HCT116 (cell line): ENCODE results near the gene CELF1.

ENCODE experiments used
- CEBPB ChIP-seq: IDR thresholded peaks from 2 replicates; pipeline ENCODE4 v1.6.1; 2012; ENCODE audit warnings: low read depth
- EZH2 ChIP-seq: fragments of 200-600 bp; sonication (generic); IDR thresholded peaks from 2 replicates; pipeline ENCODE4 v1.6.1; 2017; ENCODE audit warnings: antibody characterized with exemption, mixed run types
- RAD21 ChIP-seq: IDR thresholded peaks from 2 replicates; pipeline ENCODE4 v1.6.1; 2012; ENCODE audit warnings: low read depth, mild to moderate bottlenecking
- SP1 ChIP-seq: IDR thresholded peaks from 2 replicates; pipeline ENCODE4 v1.6.1; 2012; ENCODE audit warnings: low read depth
- ZNF274 ChIP-seq: fragments of 200-500 bp; sonication (Bioruptor generic); IDR thresholded peaks from 2 replicates; pipeline ENCODE4 v1.6.1; 2014; ENCODE audit warnings: mild to moderate bottlenecking, low read depth, low read length, inconsistent platforms
- TF ChIP-seq, protein P1 (sequence below): IDR thresholded peaks from 2 replicates; pipeline ENCODE4 v1.6.1; 2012
- TF ChIP-seq, protein P2 (sequence below), 3 experiments: fragments of 200-600 bp in 1 of 3; sonication (generic) in 1 of 3; IDR thresholded peaks in 2 of 3; conservative IDR thresholded peaks in 1 of 3; 2 replicates each; pipeline ENCODE4 v1.5.1; 2012 to 2017; ENCODE audit warnings: low read depth in 2 of 3, low read length in 2 of 3, antibody characterized with exemption in 1 of 3, borderline replicate concordance in 1 of 3, control low read depth in 1 of 3, mild to moderate bottlenecking in 1 of 3, mixed read lengths in 1 of 3, mixed run types in 1 of 3, moderate library complexity in 1 of 3; ENCODE audit not compliant: insufficient read depth in 1 of 3
- TF ChIP-seq, protein P3 (sequence below): IDR thresholded peaks from 2 replicates; pipeline ENCODE4 v1.6.1; 2011; ENCODE audit warnings: mild to moderate bottlenecking, low read length, moderate library complexity; ENCODE audit not compliant: insufficient replicate concordance; ENCODE audit errors: extremely low read depth

DNA sequence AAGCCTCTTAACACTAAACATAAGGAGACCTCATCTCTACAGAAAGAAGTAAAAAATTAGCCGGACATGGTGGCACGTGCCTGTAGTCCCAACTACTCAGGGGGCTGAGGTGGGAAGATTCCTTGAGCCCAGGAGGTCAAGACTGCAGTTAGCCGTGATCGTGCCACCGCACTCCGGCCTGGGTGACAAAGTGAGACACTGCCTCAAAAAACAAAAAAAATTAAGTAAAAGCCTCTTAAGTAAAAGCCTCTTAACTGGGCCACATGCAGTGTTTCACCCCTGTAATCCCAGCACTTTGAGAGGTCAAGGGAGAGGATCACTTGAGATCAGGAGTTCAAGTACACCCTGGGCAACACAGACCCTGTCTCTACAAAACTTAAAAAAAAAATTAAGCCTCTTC is 25.7 kb downstream of the CELF1 start:
- TF ChIP-seq, protein P1, sequence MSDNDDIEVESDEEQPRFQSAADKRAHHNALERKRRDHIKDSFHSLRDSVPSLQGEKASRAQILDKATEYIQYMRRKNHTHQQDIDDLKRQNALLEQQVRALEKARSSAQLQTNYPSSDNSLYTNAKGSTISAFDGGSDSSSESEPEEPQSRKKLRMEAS: no peak
- TF ChIP-seq SP1: no peak
- no peak for TF ChIP-seq CEBPB
- TF ChIP-seq, protein P2, sequence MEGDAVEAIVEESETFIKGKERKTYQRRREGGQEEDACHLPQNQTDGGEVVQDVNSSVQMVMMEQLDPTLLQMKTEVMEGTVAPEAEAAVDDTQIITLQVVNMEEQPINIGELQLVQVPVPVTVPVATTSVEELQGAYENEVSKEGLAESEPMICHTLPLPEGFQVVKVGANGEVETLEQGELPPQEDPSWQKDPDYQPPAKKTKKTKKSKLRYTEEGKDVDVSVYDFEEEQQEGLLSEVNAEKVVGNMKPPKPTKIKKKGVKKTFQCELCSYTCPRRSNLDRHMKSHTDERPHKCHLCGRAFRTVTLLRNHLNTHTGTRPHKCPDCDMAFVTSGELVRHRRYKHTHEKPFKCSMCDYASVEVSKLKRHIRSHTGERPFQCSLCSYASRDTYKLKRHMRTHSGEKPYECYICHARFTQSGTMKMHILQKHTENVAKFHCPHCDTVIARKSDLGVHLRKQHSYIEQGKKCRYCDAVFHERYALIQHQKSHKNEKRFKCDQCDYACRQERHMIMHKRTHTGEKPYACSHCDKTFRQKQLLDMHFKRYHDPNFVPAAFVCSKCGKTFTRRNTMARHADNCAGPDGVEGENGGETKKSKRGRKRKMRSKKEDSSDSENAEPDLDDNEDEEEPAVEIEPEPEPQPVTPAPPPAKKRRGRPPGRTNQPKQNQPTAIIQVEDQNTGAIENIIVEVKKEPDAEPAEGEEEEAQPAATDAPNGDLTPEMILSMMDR (IDR thresholded peaks at IDR 0.05 in 2 of 3, conservative IDR thresholded peaks at IDR 0.05 in 1 of 3; ENCODE audit: borderline replicate concordance in 1 of 3, insufficient read depth in 1 of 3, low read depth in 2 of 3, low read length in 2 of 3): no peak
- TF ChIP-seq ZNF274: no peak
- TF ChIP-seq, protein P3, sequence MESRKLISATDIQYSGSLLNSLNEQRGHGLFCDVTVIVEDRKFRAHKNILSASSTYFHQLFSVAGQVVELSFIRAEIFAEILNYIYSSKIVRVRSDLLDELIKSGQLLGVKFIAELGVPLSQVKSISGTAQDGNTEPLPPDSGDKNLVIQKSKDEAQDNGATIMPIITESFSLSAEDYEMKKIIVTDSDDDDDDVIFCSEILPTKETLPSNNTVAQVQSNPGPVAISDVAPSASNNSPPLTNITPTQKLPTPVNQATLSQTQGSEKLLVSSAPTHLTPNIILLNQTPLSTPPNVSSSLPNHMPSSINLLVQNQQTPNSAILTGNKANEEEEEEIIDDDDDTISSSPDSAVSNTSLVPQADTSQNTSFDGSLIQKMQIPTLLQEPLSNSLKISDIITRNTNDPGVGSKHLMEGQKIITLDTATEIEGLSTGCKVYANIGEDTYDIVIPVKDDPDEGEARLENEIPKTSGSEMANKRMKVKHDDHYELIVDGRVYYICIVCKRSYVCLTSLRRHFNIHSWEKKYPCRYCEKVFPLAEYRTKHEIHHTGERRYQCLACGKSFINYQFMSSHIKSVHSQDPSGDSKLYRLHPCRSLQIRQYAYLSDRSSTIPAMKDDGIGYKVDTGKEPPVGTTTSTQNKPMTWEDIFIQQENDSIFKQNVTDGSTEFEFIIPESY: no peak
- no peak for TF ChIP-seq RAD21
- TF ChIP-seq EZH2: no peak
